Uterus (tissue), 4 donors: ENCODE data around the gene DENND5B. TPM values are rescaled to one million over a fixed set of nuclear protein-coding genes. Genes with fewer than 3 reads are reported as not detected.
A peak's percentile ranks its signal among the peaks of the same experiment; 100 is the strongest.
"Not testable (repeated sequence)": the region's sequence is repeated elsewhere in the genome, so short reads cannot be mapped to it uniquely, and the experiment has no call there.

Experiments
- DNase-seq, 2 donors: peaks; one replicate each; pipeline ENCODE4 v3.0.0-alpha.2; 2019 to 2020
- H3K27ac ChIP-seq, 2 donors: fragments of 200-600 bp; sonication (generic); 1 replicate in 1 of 2; 2 replicates in 1 of 2; pipeline ENCODE4 v1.5.1; 2016 to 2018
- H3K27me3 ChIP-seq, 2 donors: fragments of 200-600 bp; sonication (generic); one replicate each; pipeline ENCODE4 v1.5.1; 2018 to 2019; ENCODE audit warnings: control low read depth in 1 of 2
- H3K36me3 ChIP-seq, 2 donors: fragments of 200-600 bp; sonication (generic); one replicate each; pipeline ENCODE4 v1.5.1; 2019; ENCODE audit warnings: control low read depth in 1 of 2
- H3K4me1 ChIP-seq, 2 donors: fragments of 200-600 bp; sonication (generic); one replicate each; pipeline ENCODE4 v1.5.1; 2018 to 2019; ENCODE audit warnings: control low read depth in 1 of 2
- H3K4me3 ChIP-seq, 2 donors: fragments of 200-600 bp; sonication (generic); 1 replicate in 1 of 2; 2 replicates in 1 of 2; pipeline ENCODE4 v1.5.1; 2018 to 2019; ENCODE audit warnings: mild to moderate bottlenecking in 1 of 2
- H3K9me3 ChIP-seq, 2 donors: fragments of 200-600 bp; sonication (generic); one replicate each; pipeline ENCODE4 v1.5.1; 2019; ENCODE audit warnings: control low read depth in 1 of 2
- CTCF ChIP-seq, 4 experiments: fragments of 200-600 bp in 2 of 4; fragments of 450-650 bp in 2 of 4; sonication (generic) in 2 of 4; IDR thresholded peaks; one replicate each; pipeline ENCODE4 v1.5.1; 2016 to 2019; ENCODE audit warnings: antibody characterized with exemption in 4 of 4, mild to moderate bottlenecking in 2 of 4, moderate library complexity in 1 of 4
- POLR2A ChIP-seq, 2 donors: fragments of 450-650 bp; IDR thresholded peaks; one replicate each; pipeline ENCODE4 v1.6.1; 2016; ENCODE audit warnings: antibody characterized with exemption in 2 of 2, mild to moderate bottlenecking in 1 of 2, moderate library complexity in 1 of 2
- intact Hi-C: fragments of 100-400 bp; cut with DNase I; formaldehyde crosslinking; loops from one replicate; pipeline ENCODE4 v1.15.1; 2023; ENCODE audit warnings: low total_unique reads
- total RNA-seq, 4 donors: library from RNA; depleted of rRNA in 3 of 4; stranded (reverse); fragments of >200 nt in 3 of 4; gene quantifications; one replicate each; pipeline versions ENCODE4 v1.1.0 to v1.2.4, GENCODE V29; 2014 to 2023
- donor health status: DM: yes; HTN: yes; CAD: no.

Gene DENND5B
- total RNA-seq, 4 donors from 2014 or later, result 14.4 to 37.0 (median 26.5) TPM

DNA sequence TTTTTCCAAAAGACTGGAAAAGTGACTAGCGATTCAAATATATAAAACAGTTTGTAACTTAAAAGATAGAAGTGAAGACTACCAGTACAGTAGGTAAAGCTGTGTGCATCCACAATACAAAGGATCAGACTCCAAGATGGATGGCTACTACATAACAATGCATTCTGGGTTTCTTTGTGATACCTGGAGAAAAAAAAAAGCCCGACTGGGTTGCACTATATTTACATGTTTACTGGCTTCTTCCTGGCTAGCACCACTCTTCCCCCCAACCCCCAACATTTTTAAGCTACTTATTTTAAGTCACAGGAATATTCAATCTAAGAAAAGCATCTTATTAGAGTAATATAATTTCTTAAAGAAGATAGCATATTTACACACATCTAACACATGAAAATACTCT, 203.9 kb downstream of the DENND5B start:
- no peak for DNase-seq

DNA sequence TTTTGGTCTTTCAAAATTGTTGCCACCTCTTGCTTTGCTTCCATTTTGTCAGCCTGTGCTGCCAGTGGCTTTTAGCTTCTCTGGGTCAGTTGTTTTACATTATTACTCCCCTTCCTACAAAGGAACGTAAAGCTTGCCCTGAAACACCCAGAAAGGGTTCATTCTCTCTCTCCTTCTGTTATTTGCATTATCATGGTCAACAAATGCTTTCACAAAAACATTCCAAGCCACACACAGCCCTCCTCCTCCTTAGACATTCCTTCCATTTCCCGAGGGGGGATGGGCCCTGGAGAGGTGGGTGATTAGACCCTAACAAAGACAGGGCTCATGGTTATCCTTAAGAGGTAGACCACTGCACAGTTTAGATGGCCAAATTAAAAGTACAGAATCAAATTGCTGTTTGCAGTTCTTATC, 204.6 kb downstream of the DENND5B start:
- H3K36me3 ChIP-seq, result no peaks in the 10 kb centered on the region
- H3K27me3 ChIP-seq, result no peaks in the 10 kb centered on the region
- no peak for DNase-seq
- no peaks in the 10 kb centered on the region for H3K9me3 ChIP-seq
- no peaks in the 10 kb centered on the region for H3K4me1 ChIP-seq
- H3K27ac ChIP-seq, result no peak overlapping the region
- intact Hi-C loops, result no loop called here
- no peak overlapping the region for H3K4me3 ChIP-seq
- TF ChIP-seq CTCF (IDR thresholded peaks at IDR 0.05) (no peak), POLR2A (IDR thresholded peaks at IDR 0.05) (no peak)

More for the DNA sequence above, 203.9 kb downstream of the DENND5B start:
- H3K4me3 ChIP-seq, result no peak overlapping the region
- no peaks in the 10 kb centered on the region for H3K27me3 ChIP-seq
- no peak overlapping the region for H3K27ac ChIP-seq
- intact Hi-C loops, result no loop called here
- H3K9me3 ChIP-seq, result no peaks in the 10 kb centered on the region
- no peaks in the 10 kb centered on the region for H3K4me1 ChIP-seq
- no peaks in the 10 kb centered on the region for H3K36me3 ChIP-seq
- no peak for TF ChIP-seq CTCF (IDR thresholded peaks at IDR 0.05)
- no peak for TF ChIP-seq POLR2A (IDR thresholded peaks at IDR 0.05)

DNA sequence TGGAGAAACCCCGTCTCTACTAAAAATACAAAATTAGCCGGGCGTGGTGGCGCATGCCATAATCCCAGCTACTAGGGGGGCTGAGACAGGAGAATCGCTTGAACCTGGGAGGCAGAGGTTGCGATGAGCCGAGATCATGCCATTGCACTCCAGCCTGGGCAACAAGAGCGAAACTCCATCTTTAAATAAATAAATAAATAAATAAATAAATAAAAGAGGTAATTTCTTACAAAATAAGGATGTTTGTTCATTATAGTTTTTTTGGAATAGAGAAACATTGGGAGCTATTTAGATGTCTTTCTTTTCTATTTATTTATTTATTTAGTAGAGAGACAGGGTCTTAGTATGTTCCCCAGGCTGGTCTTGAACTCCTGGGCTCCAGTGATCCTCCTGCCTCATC, 213.7 kb downstream of the DENND5B start:
- H3K4me3 ChIP-seq, H3K27me3 ChIP-seq, H3K4me1 ChIP-seq, intact Hi-C loops, H3K9me3 ChIP-seq, H3K36me3 ChIP-seq, H3K27ac ChIP-seq, DNase-seq: not testable (repeated sequence)

DNA sequence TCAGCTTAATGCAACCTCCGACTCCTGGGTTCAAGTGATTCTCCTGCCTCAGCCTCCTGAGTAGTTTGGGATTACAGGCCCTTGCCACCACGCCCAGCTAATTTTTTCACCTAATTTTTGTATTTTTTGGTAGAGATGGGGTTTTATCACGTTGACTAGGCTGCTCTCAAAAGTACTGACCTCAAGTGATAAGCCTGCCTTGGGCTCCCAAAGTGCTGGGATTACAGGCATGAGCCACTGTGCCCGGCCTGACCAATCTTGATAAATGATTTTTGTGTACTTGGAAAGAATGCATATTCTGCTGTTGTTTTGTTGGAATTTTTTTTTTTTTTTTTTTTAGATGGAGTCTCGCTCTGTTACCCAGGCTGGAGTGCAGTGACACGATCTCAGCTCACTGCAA, 215.5 kb downstream of the DENND5B start:
- intact Hi-C loops, H3K9me3 ChIP-seq, H3K4me1 ChIP-seq, H3K4me3 ChIP-seq, H3K27ac ChIP-seq, H3K36me3 ChIP-seq, DNase-seq, H3K27me3 ChIP-seq: not testable (repeated sequence)

DNA sequence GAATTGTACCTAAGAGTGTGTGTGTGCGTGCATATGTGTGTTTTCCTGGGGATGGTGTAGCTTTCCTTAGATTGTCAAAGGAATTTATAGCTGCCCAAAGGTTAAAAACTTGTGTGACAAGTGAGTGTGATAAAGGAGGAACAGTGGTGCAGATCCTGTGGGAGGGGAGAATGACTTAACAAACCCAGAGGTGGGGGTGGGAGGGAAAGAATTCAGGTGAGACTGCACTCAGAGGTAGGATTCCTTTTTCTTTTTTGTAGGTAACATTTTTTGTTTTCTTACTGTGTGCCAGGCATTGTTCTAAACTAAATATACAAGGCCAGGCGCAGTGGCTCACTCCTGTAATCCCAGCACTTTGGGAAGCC, 219.7 kb downstream of the DENND5B start:
- no peak for TF ChIP-seq POLR2A (IDR thresholded peaks at IDR 0.05)
- no peak for TF ChIP-seq CTCF (IDR thresholded peaks at IDR 0.05)
- H3K27ac ChIP-seq, result no peak overlapping the region
- no peak for DNase-seq
- no peaks in the 10 kb centered on the region for H3K36me3 ChIP-seq
- H3K9me3 ChIP-seq, result no peaks in the 10 kb centered on the region
- no peak overlapping the region for H3K4me3 ChIP-seq
- no peaks in the 10 kb centered on the region for H3K4me1 ChIP-seq
- intact Hi-C loops, result no loop called here
- H3K27me3 ChIP-seq, result no peaks in the 10 kb centered on the region

DNA sequence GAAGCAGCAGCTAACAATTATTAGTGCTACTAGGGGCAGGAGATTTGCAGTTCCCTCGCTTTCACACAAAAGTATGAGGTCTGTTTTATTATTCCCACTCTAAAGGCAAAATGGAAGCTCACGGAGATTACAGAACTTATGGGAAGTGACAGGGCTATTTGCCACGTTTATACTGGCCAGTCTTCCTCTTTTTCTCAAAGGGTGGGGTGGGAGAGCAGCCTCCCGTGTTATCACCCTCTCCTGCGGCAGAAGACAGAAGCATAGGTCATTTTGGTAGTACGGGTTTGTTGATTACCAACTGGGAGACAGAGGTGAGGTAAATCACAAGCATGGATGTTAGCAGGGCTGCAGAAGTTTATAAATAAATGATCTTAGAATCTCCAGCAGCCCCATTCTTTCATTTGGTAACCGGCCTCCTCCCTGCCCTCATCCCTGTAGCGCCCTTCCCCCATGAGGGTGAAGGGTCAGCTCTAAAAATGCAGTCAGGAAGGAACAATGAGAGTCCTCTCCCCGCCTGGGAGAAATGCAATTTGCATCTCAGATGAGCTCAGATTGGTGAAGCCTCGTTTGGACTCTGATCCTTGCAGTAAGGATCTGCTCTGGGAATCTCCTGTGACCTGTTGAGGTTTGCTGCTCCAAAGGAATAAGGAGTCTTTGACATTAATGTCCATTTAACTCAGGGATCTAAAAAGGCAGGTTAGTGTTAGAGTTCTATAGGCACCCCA, 220.2 kb downstream of the DENND5B start:
- peak overlapping the region in 1 of 2 donors; percentile 67 for H3K27ac ChIP-seq
- DNase-seq, result no peak

More for the DNA sequence above, 220.2 kb downstream of the DENND5B start:
- Histone ChIP-seq H3K4me1 (no peaks in the 10 kb centered on the region), H3K4me3 (peak overlapping the region; percentile 9 to 21), H3K36me3 (no peaks in the 10 kb centered on the region), H3K27me3 (no peaks in the 10 kb centered on the region), H3K9me3 (no peaks in the 10 kb centered on the region)
- intact Hi-C loops, result no loop called here
- TF ChIP-seq CTCF (IDR thresholded peaks at IDR 0.05) (no peak), POLR2A (IDR thresholded peaks at IDR 0.05) (no peak)
